ENCODE measurements around the gene TMEM245. TPM values are rescaled to one million over a fixed set of nuclear protein-coding genes. Genes with fewer than 3 reads are reported as not detected.

Gene TMEM245
- total RNA-seq, 4 donors from 2014 or later = 45.7 to 121 (median 71.4) TPM

DNA sequence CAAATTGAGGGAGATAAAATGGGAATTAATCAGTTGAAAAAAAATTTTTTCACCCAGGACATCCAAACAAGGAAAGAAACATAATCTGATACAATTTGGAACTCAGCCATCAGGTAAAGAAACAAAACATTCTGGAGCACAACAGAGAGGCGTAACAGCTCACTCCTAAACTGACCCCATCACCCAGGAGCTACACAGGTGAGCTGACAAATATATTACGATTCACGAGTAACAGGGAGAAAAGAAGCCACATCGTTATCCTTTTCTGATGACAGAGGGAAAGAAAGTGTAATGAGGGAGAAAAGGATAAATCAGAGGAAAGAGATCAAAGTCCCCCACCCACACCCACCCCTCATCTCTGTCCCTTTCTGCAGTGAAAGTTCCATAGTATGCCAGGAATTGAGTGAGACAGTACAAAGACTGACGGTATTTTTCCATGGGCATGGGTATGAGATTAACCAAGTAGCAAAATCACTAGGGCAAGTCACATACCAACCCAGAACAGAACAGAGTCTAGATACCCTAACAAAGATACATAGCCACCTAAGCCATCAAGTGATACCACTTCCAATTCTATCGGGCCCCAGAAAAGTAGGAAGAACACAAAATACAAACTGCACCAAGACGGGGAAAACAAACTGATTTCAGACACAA lies 45.4 kb downstream of the TMEM245 start:
- in situ Hi-C loops (cut with MboI; ENCODE audit: low sequenced_read_pairs in 4 of 4) = no loop called here

GRCh38 chr9:109072821-109073435 lies 46.8 kb downstream of the TMEM245 start:
- intact Hi-C loops (cut with DNase I; ENCODE audit: low total_unique reads) = no loop called here

More for the DNA sequence above, 45.4 kb downstream of the TMEM245 start:
- Histone ChIP-seq H3K4me1 (no peaks in the 10 kb centered on the region), H3K4me3 (no peak overlapping the region), H3K27ac (no peak overlapping the region), H3K27me3 (no peaks in the 10 kb centered on the region), H3K36me3 (peaks cover 0 to 67% of the 10 kb centered on the region in 2 donors), H3K9me3 (no peaks in the 10 kb centered on the region)
- no peak for DNase-seq
- ATAC-seq = no peak
- no peak for TF ChIP-seq POLR2A (IDR thresholded peaks at IDR 0.05)
- no peak for TF ChIP-seq CTCF (IDR thresholded peaks at IDR 0.05 in 4 of 5, conservative IDR thresholded peaks at IDR 0.05 in 1 of 5)
- intact Hi-C loops (cut with DNase I; ENCODE audit: low total_unique reads) = no loop called here

GRCh38 chr9:109072133-109072692 lies 47.5 kb downstream of the TMEM245 start:
- H3K36me3 ChIP-seq = peaks cover 2 to 70% of the 10 kb centered on the region in 2 donors
- no peaks in the 10 kb centered on the region for H3K9me3 ChIP-seq
- TF ChIP-seq CTCF (IDR thresholded peaks at IDR 0.05 in 4 of 5, conservative IDR thresholded peaks at IDR 0.05 in 1 of 5) = no peak
- no peak for TF ChIP-seq POLR2A (IDR thresholded peaks at IDR 0.05)
- no peak overlapping the region for H3K4me3 ChIP-seq
- H3K4me1 ChIP-seq = no peaks in the 10 kb centered on the region
- no peak overlapping the region for H3K27ac ChIP-seq
- DNase-seq = no peak
- ATAC-seq = no peak
- H3K27me3 ChIP-seq = no peaks in the 10 kb centered on the region
- intact Hi-C loops (cut with DNase I; ENCODE audit: low total_unique reads) = no loop called here
- in situ Hi-C loops (cut with MboI; ENCODE audit: low sequenced_read_pairs in 4 of 4) = no loop called here

More at GRCh38 chr9:109072821-109073435, 46.8 kb downstream of the TMEM245 start:
- Histone ChIP-seq H3K27me3 (no peaks in the 10 kb centered on the region), H3K27ac (no peak overlapping the region), H3K4me3 (no peak overlapping the region), H3K9me3 (no peaks in the 10 kb centered on the region), H3K4me1 (no peaks in the 10 kb centered on the region), H3K36me3 (peaks cover 2 to 66% of the 10 kb centered on the region in 2 donors)
- no peak for DNase-seq
- in situ Hi-C loops (cut with MboI; ENCODE audit: low sequenced_read_pairs in 4 of 4) = no loop called here
- no peak for ATAC-seq
- no peak for TF ChIP-seq CTCF (IDR thresholded peaks at IDR 0.05 in 4 of 5, conservative IDR thresholded peaks at IDR 0.05 in 1 of 5)
- no peak for TF ChIP-seq POLR2A (IDR thresholded peaks at IDR 0.05)

DNA sequence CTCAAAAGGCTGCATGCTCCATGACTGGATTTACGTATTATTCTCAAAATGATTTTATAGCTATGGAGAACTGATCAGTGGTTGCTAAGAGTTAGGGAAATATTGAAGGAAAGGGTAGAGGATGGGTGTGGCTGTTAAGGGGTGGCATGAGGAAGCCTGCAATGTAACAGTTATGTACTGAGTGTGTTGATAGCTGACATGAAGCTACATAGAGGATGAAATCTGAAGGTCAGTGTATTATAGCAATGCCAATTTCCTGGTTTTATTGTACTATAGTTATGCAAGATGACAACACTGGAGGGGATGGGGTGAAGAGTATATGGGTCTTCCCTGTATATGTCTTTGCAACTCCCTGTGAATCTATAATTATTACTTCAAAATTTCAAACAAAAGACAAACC lies 51.0 kb downstream of the TMEM245 start:
- Histone ChIP-seq H3K4me3 (no peak overlapping the region), H3K27ac (no peak overlapping the region), H3K4me1 (no peaks in the 10 kb centered on the region), H3K9me3 (no peaks in the 10 kb centered on the region), H3K36me3 (peaks cover 2 to 85% of the 10 kb centered on the region in 2 donors), H3K27me3 (no peaks in the 10 kb centered on the region)
- DNase-seq = no peak
- ATAC-seq = no peak
- TF ChIP-seq CTCF (IDR thresholded peaks at IDR 0.05 in 4 of 5, conservative IDR thresholded peaks at IDR 0.05 in 1 of 5) (no peak), POLR2A (IDR thresholded peaks at IDR 0.05) (no peak)
- in situ Hi-C loops (cut with MboI; ENCODE audit: low sequenced_read_pairs in 4 of 4) = no loop called here
- intact Hi-C loops (cut with DNase I; ENCODE audit: low total_unique reads) = no loop called here

Measured in gastrocnemius medialis (tissue), 4 donors.